H1 (cell line): ENCODE results near the gene STRC. TPM values are rescaled to one million over a fixed set of nuclear protein-coding genes. Genes with fewer than 3 reads are reported as not detected.

Experiments
- CBX8 ChIP-seq: fragments of 300-800, 300-1000 bp; sonication (generic); IDR thresholded peaks from 2 replicates; pipeline ENCODE4 v1.7.1; 2016; ENCODE audit warnings: low read depth, low read length, borderline replicate concordance
- polyA plus RNA-seq, 7 experiments: library from polyadenylated mRNA; depleted of rRNA in 3 of 7; stranded (reverse) in 5 of 7; unstranded in 2 of 7; fragments of >200 nt in 5 of 7; fragments of 200-250 nt in 2 of 7; gene quantifications; 1 replicate in 5 of 7; 2 replicates in 1 of 7; 4 replicates in 1 of 7; pipeline versions ENCODE4 v1.2.1 to v1.2.3, GENCODE V29; 2011 to 2013; ENCODE audit warnings: missing spikeins in 2 of 7, mixed read lengths in 2 of 7
- small RNA-seq: library from polyadenylated mRNA; stranded (forward); fragments of <200 nt; extraction: miRNeasy Mini kit (QIAGEN cat#:217004); gene quantifications from one replicate; pipeline ENCODE3, GENCODE V24; 2013; ENCODE audit not compliant: insufficient read depth
- total RNA-seq: library from RNA; stranded (reverse); fragmentation: NEBNext Ultra II Directional; extraction: Animal tissue kit (Norgen Biotek cat#: 25700); gene quantifications from 2 replicates; pipeline ENCODE4 v1.2.1, GENCODE V29; 2021
- TF ChIP-seq, protein P1 (sequence below), 3 experiments: IDR thresholded peaks; 1 replicate in 2 of 3; 2 replicates in 1 of 3; pipeline versions ENCODE4 v1.5.1 to v1.6.1; 2011; ENCODE audit warnings: low read length in 3 of 3, mild to moderate bottlenecking in 3 of 3, inconsistent platforms in 2 of 3, low read depth in 1 of 3, moderate library complexity in 1 of 3; ENCODE audit not compliant: insufficient read depth in 1 of 3; ENCODE audit errors: control extremely low read depth in 1 of 3

The STRC gene
- total and polyA plus RNA-seq, 2 of the 8 experiments (the other 6 are each of a cell fraction or from before 2014, with no cell fraction given), result 0.34 to 0.41 TPM

DNA sequence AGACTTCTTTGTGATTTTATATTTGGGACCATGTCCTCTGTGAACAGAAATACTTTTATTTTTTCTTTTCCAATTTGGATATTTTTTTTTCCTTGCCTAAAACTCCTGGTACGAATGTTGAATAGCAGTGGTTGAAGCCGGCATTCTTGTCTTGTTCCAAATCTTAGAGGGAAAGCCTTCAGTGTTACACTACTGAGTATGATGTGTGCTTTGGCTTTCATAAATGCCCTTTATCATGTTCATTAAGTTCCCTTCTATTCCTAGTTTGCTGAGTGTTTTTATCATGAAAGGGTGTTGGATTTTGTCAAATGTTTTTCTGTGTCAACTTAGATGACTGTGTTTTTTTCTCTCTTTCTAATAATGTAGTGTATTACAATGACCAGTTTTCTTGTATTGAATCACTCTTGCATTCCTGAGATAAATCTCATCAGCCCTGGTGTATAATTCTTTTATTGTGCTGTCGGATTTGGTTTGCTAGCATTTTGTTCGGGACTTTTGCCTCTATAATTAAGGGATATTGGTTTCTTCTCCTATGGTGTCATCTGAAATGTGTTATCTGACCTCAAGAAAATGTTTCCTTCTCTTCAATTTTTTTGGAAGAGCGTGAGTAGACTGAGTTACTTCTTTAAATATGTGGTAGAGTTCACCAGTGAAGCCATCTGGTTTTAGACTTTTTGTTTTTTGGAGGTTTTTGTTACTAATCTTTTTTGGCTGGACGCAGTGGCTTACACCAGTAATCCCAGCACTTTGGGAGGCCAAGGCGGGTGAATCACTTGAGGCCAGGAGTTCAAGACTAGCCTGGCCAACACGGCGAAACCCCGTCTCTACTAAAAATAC lies 67.9 kb downstream of the STRC start (continued):
- TF ChIP-seq, protein P1, sequence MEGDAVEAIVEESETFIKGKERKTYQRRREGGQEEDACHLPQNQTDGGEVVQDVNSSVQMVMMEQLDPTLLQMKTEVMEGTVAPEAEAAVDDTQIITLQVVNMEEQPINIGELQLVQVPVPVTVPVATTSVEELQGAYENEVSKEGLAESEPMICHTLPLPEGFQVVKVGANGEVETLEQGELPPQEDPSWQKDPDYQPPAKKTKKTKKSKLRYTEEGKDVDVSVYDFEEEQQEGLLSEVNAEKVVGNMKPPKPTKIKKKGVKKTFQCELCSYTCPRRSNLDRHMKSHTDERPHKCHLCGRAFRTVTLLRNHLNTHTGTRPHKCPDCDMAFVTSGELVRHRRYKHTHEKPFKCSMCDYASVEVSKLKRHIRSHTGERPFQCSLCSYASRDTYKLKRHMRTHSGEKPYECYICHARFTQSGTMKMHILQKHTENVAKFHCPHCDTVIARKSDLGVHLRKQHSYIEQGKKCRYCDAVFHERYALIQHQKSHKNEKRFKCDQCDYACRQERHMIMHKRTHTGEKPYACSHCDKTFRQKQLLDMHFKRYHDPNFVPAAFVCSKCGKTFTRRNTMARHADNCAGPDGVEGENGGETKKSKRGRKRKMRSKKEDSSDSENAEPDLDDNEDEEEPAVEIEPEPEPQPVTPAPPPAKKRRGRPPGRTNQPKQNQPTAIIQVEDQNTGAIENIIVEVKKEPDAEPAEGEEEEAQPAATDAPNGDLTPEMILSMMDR (IDR thresholded peaks at IDR 0.05; ENCODE audit: control extremely low read depth in 1 of 3, insufficient read depth in 1 of 3, low read depth in 1 of 3, low read length in 3 of 3), result no peak
- TF ChIP-seq CBX8, result no peak
- TF ChIP-seq, all 59 proteins: peak for 0

Small RNA genes within 50 kb of the gene (small RNA-seq; reads per million reads assigned to genes)
- gene PDIA3P2, result not detected
- not detected for gene RNU6-554P
- not detected for gene RNU6-610P

Other genes starting within 250 kb of the STRC start
- gene ZSCAN29, start 247.8 kb downstream of the STRC start, total RNA-seq, result 38.6 and 41.3 TPM in 2 replicates
- gene ZSCAN29, start 247.8 kb downstream of the STRC start, polyA plus RNA-seq (2011; rRNA removed), result 6.4 and 9.5 TPM in 2 replicates
- gene TUBGCP4, start 247.7 kb downstream of the STRC start, total RNA-seq, result 23.1 and 23.4 TPM in 2 replicates
- 7.2 and 7.3 TPM in 2 replicates for gene TUBGCP4, start 247.7 kb downstream of the STRC start, polyA plus RNA-seq (2011; rRNA removed)
- 63.6 and 68.5 TPM in 2 replicates for gene TP53BP1, start 125.6 kb downstream of the STRC start, total RNA-seq
- gene TP53BP1, start 125.6 kb downstream of the STRC start, polyA plus RNA-seq (2011; rRNA removed), result 24.8 and 34.1 TPM in 2 replicates
- gene MAP1A, start 101.2 kb downstream of the STRC start, total RNA-seq, result 2.4 and 3.4 TPM in 2 replicates
- 0.57 and 0.80 TPM in 2 replicates for gene MAP1A, start 101.2 kb downstream of the STRC start, polyA plus RNA-seq (2011; rRNA removed)
- gene PPIP5K1, start 28.6 kb downstream of the STRC start, total RNA-seq, result 18.8 and 24.3 TPM in 2 replicates
- gene PPIP5K1, start 28.6 kb downstream of the STRC start, polyA plus RNA-seq (2011; rRNA removed), result 22.7 and 30.4 TPM in 2 replicates
- 27.1 and 30.5 TPM in 2 replicates for gene CKMT1B, start 24.8 kb downstream of the STRC start, total RNA-seq
- 91.3 and 111 TPM in 2 replicates for gene CKMT1B, start 24.8 kb downstream of the STRC start, polyA plus RNA-seq (2011; rRNA removed)
- 1.2 TPM in 2 replicates for gene CATSPER2, start 30.0 kb upstream of the STRC start, total RNA-seq
- gene CATSPER2, start 30.0 kb upstream of the STRC start, polyA plus RNA-seq (2011; rRNA removed), result 0.89 and 1.9 TPM in 2 replicates
- gene CKMT1A, start 75.1 kb upstream of the STRC start, total RNA-seq, result 33.8 and 35.0 TPM in 2 replicates
- gene CKMT1A, start 75.1 kb upstream of the STRC start, polyA plus RNA-seq (2011; rRNA removed), result 38.9 and 44.8 TPM in 2 replicates
- 653 and 655 TPM in 2 replicates for gene PDIA3, start 127.6 kb upstream of the STRC start, total RNA-seq
- gene PDIA3, start 127.6 kb upstream of the STRC start, polyA plus RNA-seq (2011; rRNA removed), result 70.8 and 90.4 TPM in 2 replicates
- gene ELL3, start 158.2 kb upstream of the STRC start, total RNA-seq, result 9.2 and 11.0 TPM in 2 replicates
- gene ELL3, start 158.2 kb upstream of the STRC start, polyA plus RNA-seq (2011; rRNA removed), result 13.7 and 15.5 TPM in 2 replicates
- 655 and 672 TPM in 2 replicates for gene SERF2, start 173.5 kb upstream of the STRC start, total RNA-seq
- gene SERF2, start 173.5 kb upstream of the STRC start, polyA plus RNA-seq (2011; rRNA removed), result 999 and 1,376 TPM in 2 replicates
- gene SERINC4, start 181.4 kb upstream of the STRC start, total RNA-seq, result not detected in 2 replicates
- 0.08 and 0.14 TPM in 2 replicates for gene SERINC4, start 181.4 kb upstream of the STRC start, polyA plus RNA-seq (2011; rRNA removed)
- 9.9 and 17.6 TPM in 2 replicates for gene HYPK, start 181.8 kb upstream of the STRC start, total RNA-seq
- gene HYPK, start 181.8 kb upstream of the STRC start, polyA plus RNA-seq (2011; rRNA removed), result 5.0 and 5.4 TPM in 2 replicates
- 36.6 and 36.7 TPM in 2 replicates for gene MFAP1, start 205.9 kb upstream of the STRC start, total RNA-seq
- 11.0 and 23.6 TPM in 2 replicates for gene MFAP1, start 205.9 kb upstream of the STRC start, polyA plus RNA-seq (2011; rRNA removed)
- gene WDR76, start 208.2 kb upstream of the STRC start, total RNA-seq, result 18.9 and 19.6 TPM in 2 replicates
- 2.7 and 4.1 TPM in 2 replicates for gene WDR76, start 208.2 kb upstream of the STRC start, polyA plus RNA-seq (2011; rRNA removed)